HCT116 (cell line): Measurements from ENCODE around the gene TOPAZ1. TPM values are rescaled to one million over a fixed set of nuclear protein-coding genes. Genes with fewer than 3 reads are reported as not detected.

ENCODE experiments used
- ATAC-seq: fragments of 200-7000 bp; cut with Tn5 transposase; 2 replicates; pipeline ENCODE4 v1.9.1; 2020; ENCODE audit warnings: mild to moderate bottlenecking, moderate library complexity
- BruUV-seq: library from RNA; stranded (reverse); fragments of 400-500 nt; replicated peaks from 2 replicates; lab custom pipeline; 2021; lab: Mats Ljungman, UMichigan
- CTCF ChIA-PET: fragments of 300-600 bp; sonication (Branson Sonifier 250); formaldehyde crosslinking; loops from one replicate; lab custom pipeline; 2021; ENCODE audit warnings: antibody characterized with exemption; lab: Charles Lee
- POLR2A ChIA-PET: fragments of 300-600, 350-600 bp; sonication (Branson Sonifier 250); formaldehyde crosslinking; loops from one replicate; lab custom pipeline; 2021; ENCODE audit warnings: antibody characterized with exemption; lab: Charles Lee
- RAD21 ChIA-PET, 2 experiments: fragments of 300-600 bp; sonication (Branson Sonifier 250); formaldehyde crosslinking; loops; one replicate each; lab custom pipeline; 2023; ENCODE audit warnings: low total read pairs in 2 of 2; ENCODE audit not compliant: uncharacterized antibody in 2 of 2, unreplicated experiment in 2 of 2, low non-redundant PET in 1 of 2; lab: Charles Lee
- DNase-seq: peaks from one replicate; pipeline ENCODE4 v3.0.0-alpha.2; 2010; ENCODE audit warnings: low read depth, low spot score
- H2AFZ ChIP-seq: fragments of 200-600 bp; shearing (Covaris generic), sonication (generic); 2 replicates; pipeline ENCODE4 v1.6.1; 2017; ENCODE audit warnings: low read depth, mixed run types, mixed read lengths, antibody characterized with exemption, low read length; ENCODE audit not compliant: poor library complexity, severe bottlenecking
- H3K27ac ChIP-seq: 2 replicates; pipeline ENCODE4 v1.5.1; 2012; ENCODE audit warnings: low read depth, low read length
- H3K27me3 ChIP-seq: fragments of 200-600 bp; sonication (generic); 2 replicates; pipeline ENCODE4 v1.6.1; 2016; ENCODE audit warnings: mixed run types, low read length, mixed read lengths; ENCODE audit not compliant: insufficient read depth
- H3K36me3 ChIP-seq, 2 experiments: fragments of 200-500 bp in 1 of 2; fragments of 200-600 bp in 1 of 2; sonication (Bioruptor generic) in 1 of 2; sonication (generic) in 1 of 2; 2 replicates each; pipeline versions ENCODE4 v1.5.1 to v1.6.1; 2014 to 2016; ENCODE audit warnings: low read length in 2 of 2, inconsistent platforms in 1 of 2, mixed read lengths in 1 of 2, mixed run types in 1 of 2; ENCODE audit not compliant: insufficient read depth in 2 of 2, control insufficient read depth in 1 of 2
- H3K4me1 ChIP-seq, 2 experiments: fragments of 200-600 bp in 1 of 2; sonication (generic) in 1 of 2; 2 replicates each; pipeline versions ENCODE4 v1.5.1 to v1.6.1; 2012 to 2017; ENCODE audit warnings: low read length in 2 of 2, inconsistent platforms in 1 of 2, mild to moderate bottlenecking in 1 of 2, mixed read lengths in 1 of 2, mixed run types in 1 of 2, moderate library complexity in 1 of 2; ENCODE audit not compliant: insufficient read depth in 2 of 2, control insufficient read depth in 1 of 2
- H3K4me2 ChIP-seq: fragments of 200-600 bp; sonication (generic); 2 replicates; pipeline ENCODE4 v1.6.1; 2017; ENCODE audit warnings: mixed run types, low read length, mixed read lengths
- H3K4me3 ChIP-seq, 2 experiments: fragments of 200-600 bp in 1 of 2; sonication (generic) in 1 of 2; replicated peaks in 1 of 2; 2 replicates each; pipeline ENCODE4 v1.5.1; 2011 to 2016; ENCODE audit warnings: low read length in 2 of 2, control low read depth in 1 of 2, low read depth in 1 of 2, mild to moderate bottlenecking in 1 of 2, mixed read lengths in 1 of 2, mixed run types in 1 of 2
- H3K79me2 ChIP-seq: fragments of 200-600 bp; sonication (generic); 2 replicates; pipeline ENCODE4 v1.6.1; 2017; ENCODE audit warnings: mild to moderate bottlenecking, mixed run types, low read length, moderate library complexity, mixed read lengths; ENCODE audit not compliant: insufficient read depth
- H3K9ac ChIP-seq: fragments of 200-600 bp; sonication (generic); 2 replicates; pipeline ENCODE4 v1.6.1; 2016; ENCODE audit warnings: low read length, mixed read lengths
- H3K9me2 ChIP-seq: fragments of 200-600 bp; sonication (generic), shearing (Covaris generic); 2 replicates; pipeline ENCODE4 v1.6.1; 2017; ENCODE audit warnings: mixed run types, mild to moderate bottlenecking, moderate library complexity; ENCODE audit not compliant: insufficient read depth
- H3K9me3 ChIP-seq, 2 experiments: fragments of 200-500 bp in 1 of 2; fragments of 200-600 bp in 1 of 2; sonication (Bioruptor generic) in 1 of 2; sonication (generic) in 1 of 2; 2 replicates each; pipeline ENCODE4 v1.6.1; 2014 to 2017; ENCODE audit warnings: low read length in 2 of 2, mixed read lengths in 2 of 2, inconsistent platforms in 1 of 2, low read depth in 1 of 2, mild to moderate bottlenecking in 1 of 2, mixed run types in 1 of 2, moderate library complexity in 1 of 2; ENCODE audit not compliant: control insufficient read depth in 1 of 2, insufficient read depth in 1 of 2
- H4K20me1 ChIP-seq: fragments of 200-600 bp; sonication (generic), shearing (Covaris generic); 2 replicates; pipeline ENCODE4 v1.6.1; 2017; ENCODE audit warnings: mixed run types, mild to moderate bottlenecking, moderate library complexity; ENCODE audit not compliant: insufficient read depth
- ATF3 ChIP-seq: IDR thresholded peaks from 2 replicates; pipeline ENCODE4 v1.6.1; 2012
- CBX3 ChIP-seq: IDR thresholded peaks from 2 replicates; pipeline ENCODE4 v1.6.1; 2012; ENCODE audit warnings: low read depth
- CTCF ChIP-seq, 3 experiments: fragments of 200-600 bp in 1 of 3; sonication (generic) in 1 of 3; IDR thresholded peaks in 2 of 3; conservative IDR thresholded peaks in 1 of 3; 2 replicates each; pipeline ENCODE4 v1.5.1; 2012 to 2017; ENCODE audit warnings: low read depth in 2 of 3, low read length in 2 of 3, antibody characterized with exemption in 1 of 3, borderline replicate concordance in 1 of 3, control low read depth in 1 of 3, mild to moderate bottlenecking in 1 of 3, mixed read lengths in 1 of 3, mixed run types in 1 of 3, moderate library complexity in 1 of 3; ENCODE audit not compliant: insufficient read depth in 1 of 3
- EGR1 ChIP-seq: IDR thresholded peaks from 2 replicates; pipeline ENCODE4 v1.6.1; 2012; ENCODE audit warnings: low read depth
- EZH2phosphoT487 ChIP-seq: fragments of 200-600 bp; IDR thresholded peaks from 2 replicates; pipeline ENCODE4 v1.6.1; 2018; ENCODE audit warnings: antibody characterized with exemption, borderline replicate concordance
- SP1 ChIP-seq: IDR thresholded peaks from 2 replicates; pipeline ENCODE4 v1.6.1; 2012; ENCODE audit warnings: low read depth
- SRF ChIP-seq: IDR thresholded peaks from 2 replicates; pipeline ENCODE4 v1.6.1; 2012; ENCODE audit warnings: low read depth
- ZBTB33 ChIP-seq: IDR thresholded peaks from 2 replicates; pipeline ENCODE4 v1.6.1; 2011; ENCODE audit warnings: mild to moderate bottlenecking, low read length, moderate library complexity; ENCODE audit not compliant: insufficient replicate concordance; ENCODE audit errors: extremely low read depth
- ZNF274 ChIP-seq: fragments of 200-500 bp; sonication (Bioruptor generic); IDR thresholded peaks from 2 replicates; pipeline ENCODE4 v1.6.1; 2014; ENCODE audit warnings: mild to moderate bottlenecking, low read depth, low read length, inconsistent platforms
- intact Hi-C: fragments of 100-400 bp; cut with micrococcal nuclease; formaldehyde crosslinking; loops from 2 replicates; pipeline ENCODE4 v1.10.0; 2022
- total RNA-seq: library from RNA; stranded (reverse); gene quantifications from one replicate; pipeline ENCODE4 v1.2.1, GENCODE V29; 2021; ENCODE audit not compliant: unreplicated experiment
- TF ChIP-seq, protein P1 (sequence below): IDR thresholded peaks from 2 replicates; pipeline ENCODE4 v1.6.1; 2012

The TOPAZ1 gene
- total RNA-seq, 1 experiment from 2014 or later = not detected

GRCh38 chr3:44226573-44226972, 15.1 kb upstream of the TOPAZ1 start:
- no peaks in the 10 kb centered on the region for H3K36me3 ChIP-seq
- H2AFZ ChIP-seq = no peak overlapping the region
- H3K9me2 ChIP-seq = no peaks in the 10 kb centered on the region
- H3K9ac ChIP-seq = no peak overlapping the region
- no peaks in the 10 kb centered on the region for H3K4me1 ChIP-seq
- no peak overlapping the region for H3K4me2 ChIP-seq
- peaks cover 11% of the 10 kb centered on the region; the same call in 1 of the 2 replicates for H3K27me3 ChIP-seq
- ChIA-PET CTCF (no interaction called here), POLR2A (no interaction called here), RAD21 (no interaction called here)
- TF ChIP-seq, protein P1, sequence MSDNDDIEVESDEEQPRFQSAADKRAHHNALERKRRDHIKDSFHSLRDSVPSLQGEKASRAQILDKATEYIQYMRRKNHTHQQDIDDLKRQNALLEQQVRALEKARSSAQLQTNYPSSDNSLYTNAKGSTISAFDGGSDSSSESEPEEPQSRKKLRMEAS = no peak
- no peaks in the 10 kb centered on the region for H4K20me1 ChIP-seq
- H3K79me2 ChIP-seq = no peaks in the 10 kb centered on the region
- H3K4me3 ChIP-seq = no peak overlapping the region
- no TSS peak for BruUV-seq
- H3K27ac ChIP-seq = no peak overlapping the region
- H3K9me3 ChIP-seq = no peaks in the 10 kb centered on the region
- ATAC-seq = no peak
- intact Hi-C loops = no loop called here
- DNase-seq = no peak

DNA sequence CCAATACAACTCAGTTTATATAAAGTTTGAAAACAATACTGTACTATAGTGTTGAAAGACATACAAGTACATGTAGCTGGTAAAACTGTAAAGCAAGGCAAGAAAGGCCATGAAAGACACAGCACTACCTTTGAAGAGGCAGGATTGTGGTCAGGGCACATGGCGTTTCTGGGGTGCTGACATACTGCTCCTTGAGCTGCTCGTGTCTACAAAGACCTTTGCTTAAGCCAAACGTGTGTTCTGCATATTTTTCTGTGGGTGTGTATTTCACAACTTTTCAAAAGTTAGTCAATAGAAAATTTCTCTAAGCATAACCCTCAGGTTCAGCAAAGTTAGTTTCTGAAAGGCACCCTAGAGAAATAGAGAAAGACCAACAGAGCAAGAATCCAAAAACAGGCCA, 14.1 kb upstream of the TOPAZ1 start:
- no TSS peak for BruUV-seq
- Histone ChIP-seq H3K9me3 (no peaks in the 10 kb centered on the region), H3K36me3 (no peaks in the 10 kb centered on the region), H3K27me3 (peaks cover 11% of the 10 kb centered on the region; the same call in 1 of the 2 replicates), H2AFZ (no peak overlapping the region), H3K4me2 (no peak overlapping the region), H4K20me1 (no peaks in the 10 kb centered on the region), H3K9ac (no peak overlapping the region), H3K9me2 (no peaks in the 10 kb centered on the region), H3K4me1 (no peaks in the 10 kb centered on the region), H3K79me2 (no peaks in the 10 kb centered on the region), H3K27ac (no peak overlapping the region), H3K4me3 (no peak overlapping the region)
- ATAC-seq (no peak), DNase-seq (no peak)
- RAD21 ChIA-PET = interaction anchor here in 1 of 2 experiments (1.0 kb wide), 1 partner anchor 25 kb away, joined by 3 read pairs; no protein-coding TSS in a partner anchor
- POLR2A ChIA-PET = no interaction called here
- no peak for TF ChIP-seq CTCF (IDR thresholded peaks at IDR 0.05 in 2 of 3, conservative IDR thresholded peaks at IDR 0.05 in 1 of 3; ENCODE audit: borderline replicate concordance in 1 of 3, insufficient read depth in 1 of 3, low read depth in 2 of 3, low read length in 2 of 3)
- TF ChIP-seq ZNF274 = no peak
- no peak for TF ChIP-seq SRF
- no peak for TF ChIP-seq ZBTB33
- TF ChIP-seq EZH2phosphoT487 = no peak
- no peak for TF ChIP-seq SP1
- no peak for TF ChIP-seq CBX3
- no peak for TF ChIP-seq ATF3
- TF ChIP-seq EGR1 = no peak
- CTCF ChIA-PET = no interaction called here
- intact Hi-C loops = no loop called here
